Keratinocyte (primary cell): ENCODE results near the gene ABCG1. TPM values are rescaled to one million over a fixed set of nuclear protein-coding genes. Genes with fewer than 3 reads are reported as not detected.

Experiments
- DNase-seq: peaks from one replicate; pipeline ENCODE4 v3.0.0-alpha.2; 2011; ENCODE audit warnings: low read depth, missing footprints, low spot score
- FAIRE-seq: peaks from 2 replicates; lab custom pipeline; 2011; peaks lifted over from hg19 to GRCh38; lab: Jason Lieb, UNC
- H2AFZ ChIP-seq: 2 replicates; pipeline ENCODE4 v1.6.0; 2012; ENCODE audit warnings: low read length, control low read depth, inconsistent platforms; ENCODE audit not compliant: control insufficient read depth
- H3K27ac ChIP-seq: 2 replicates; pipeline ENCODE4 v1.5.1; 2011; ENCODE audit warnings: low read length; ENCODE audit not compliant: control insufficient read depth, insufficient read depth
- H3K27me3 ChIP-seq: 3 replicates; pipeline ENCODE4 v1.6.0; 2011; ENCODE audit warnings: low read length; ENCODE audit not compliant: control insufficient read depth, insufficient read depth; ENCODE audit errors: extremely low read depth
- H3K36me3 ChIP-seq, 2 experiments: 2 replicates in 1 of 2; 3 replicates in 1 of 2; pipeline ENCODE4 v1.5.1; 2011; ENCODE audit warnings: low read length in 2 of 2, mild to moderate bottlenecking in 1 of 2; ENCODE audit not compliant: control insufficient read depth in 2 of 2, insufficient read depth in 2 of 2; ENCODE audit errors: extremely low read depth in 1 of 2
- H3K4me1 ChIP-seq: 3 replicates; pipeline ENCODE4 v1.5.1; 2011; ENCODE audit warnings: low read length; ENCODE audit not compliant: control insufficient read depth, insufficient read depth; ENCODE audit errors: extremely low read depth
- H3K4me2 ChIP-seq: 3 replicates; pipeline ENCODE4 v1.6.0; 2011; ENCODE audit warnings: low read depth, low read length; ENCODE audit not compliant: control insufficient read depth, insufficient read depth; ENCODE audit errors: extremely low read depth
- H3K4me3 ChIP-seq, 3 experiments: fragments of 200-600 bp in 1 of 3; sonication (generic) in 1 of 3; 2 replicates in 2 of 3; 3 replicates in 1 of 3; pipeline ENCODE4 v1.5.1; 2011 to 2016; ENCODE audit warnings: low read length in 3 of 3, mild to moderate bottlenecking in 3 of 3, control low read depth in 2 of 3, inconsistent platforms in 1 of 3, low read depth in 1 of 3, mixed read lengths in 1 of 3, mixed run types in 1 of 3, moderate library complexity in 1 of 3; ENCODE audit not compliant: control insufficient read depth in 2 of 3, insufficient read depth in 2 of 3; ENCODE audit errors: extremely low read depth in 1 of 3
- H3K79me2 ChIP-seq: 2 replicates; pipeline ENCODE4 v1.6.0; 2012; ENCODE audit warnings: low read length; ENCODE audit not compliant: control insufficient read depth, insufficient read depth
- H3K9ac ChIP-seq: 3 replicates; pipeline ENCODE4 v1.6.0; 2011; ENCODE audit warnings: low read length; ENCODE audit not compliant: control insufficient read depth, insufficient read depth; ENCODE audit errors: extremely low read depth
- H3K9me1 ChIP-seq: 3 replicates; pipeline ENCODE4 v1.6.0; 2011; ENCODE audit warnings: low read length; ENCODE audit not compliant: control insufficient read depth, insufficient read depth; ENCODE audit errors: extremely low read depth
- H3K9me3 ChIP-seq: 2 replicates; pipeline ENCODE4 v1.5.1; 2012; ENCODE audit warnings: low read depth, low read length; ENCODE audit not compliant: control insufficient read depth
- H4K20me1 ChIP-seq: 3 replicates; pipeline ENCODE4 v1.6.0; 2011; ENCODE audit warnings: low read length; ENCODE audit not compliant: control insufficient read depth, insufficient read depth; ENCODE audit errors: extremely low read depth
- CTCF ChIP-seq, 3 experiments: IDR thresholded peaks in 1 of 3; conservative IDR thresholded peaks in 1 of 3; optimal IDR thresholded peaks in 1 of 3; 2 replicates in 2 of 3; 3 replicates in 1 of 3; pipeline versions ENCODE3 to v1.5.1; 2011; ENCODE audit warnings: low read length in 3 of 3, mild to moderate bottlenecking in 3 of 3, moderate library complexity in 2 of 3, control low read depth in 1 of 3, inconsistent platforms in 1 of 3; ENCODE audit not compliant: insufficient read depth in 2 of 3; ENCODE audit errors: extremely low read depth in 1 of 3
- EZH2 ChIP-seq: IDR thresholded peaks from one replicate; pipeline ENCODE4 v1.6.1; 2012; ENCODE audit warnings: inconsistent platforms, mild to moderate bottlenecking, low read length, moderate library complexity
- dilution Hi-C: fragments of 300-500 bp; cut with MboI; formaldehyde crosslinking; loops from one replicate; pipeline ENCODE4 v1.7.0; 2020; ENCODE audit warnings: low sequenced_read_pairs; ENCODE audit not compliant: extremely low pct_ligation_motif_present
- polyA plus RNA-seq, 5 experiments: library from polyadenylated mRNA; depleted of rRNA in 3 of 5; stranded (reverse) in 3 of 5; stranded (forward) in 1 of 5; unstranded in 1 of 5; fragments of >200 nt; gene quantifications; 1 replicate in 1 of 5; 2 replicates in 3 of 5; 3 replicates in 1 of 5; pipeline versions ENCODE4 v1.2.1 to v1.2.3, GENCODE V29; 2011 to 2012; ENCODE audit warnings: missing spikeins in 2 of 5, low read depth in 1 of 5, low replicate concordance in 1 of 5

The ABCG1 gene
- polyA plus RNA-seq, 1 donor (not counting 4 experiments of a cell fraction or from before 2014, with no cell fraction given) = 3.3 TPM

GRCh38 chr21:42297377-42297776, 78.4 kb downstream of the ABCG1 start:
- H3K4me3 ChIP-seq = no peak overlapping the region
- no peaks in the 10 kb centered on the region for H3K4me1 ChIP-seq
- H3K27ac ChIP-seq = no peak overlapping the region
- H3K4me2 ChIP-seq = no peak overlapping the region
- dilution Hi-C loops = no loop called here
- H3K36me3 ChIP-seq = no peaks in the 10 kb centered on the region
- TF ChIP-seq CTCF (optimal IDR thresholded peaks at IDR 0.05 in 1 of 3, IDR thresholded peaks at IDR 0.05 in 1 of 3, conservative IDR thresholded peaks at IDR 0.05 in 1 of 3; ENCODE audit: extremely low read depth in 1 of 3, insufficient read depth in 2 of 3, low read length in 3 of 3) = no peak
- no peak for TF ChIP-seq EZH2
- peaks cover 2% of the 10 kb centered on the region for H3K9me3 ChIP-seq
- H3K9ac ChIP-seq = no peak overlapping the region
- no peaks in the 10 kb centered on the region for H3K79me2 ChIP-seq
- H3K27me3 ChIP-seq = peaks cover 10% of the 10 kb centered on the region
- H3K9me1 ChIP-seq = no peaks in the 10 kb centered on the region
- no peak overlapping the region for H2AFZ ChIP-seq
- H4K20me1 ChIP-seq = no peaks in the 10 kb centered on the region
- FAIRE-seq = no peak
- DNase-seq = no peak

GRCh38 chr21:42298237-42298636, 79.3 kb downstream of the ABCG1 start:
- no peak for FAIRE-seq
- Histone ChIP-seq H3K9ac (no peak overlapping the region), H3K9me1 (no peaks in the 10 kb centered on the region), H3K79me2 (no peaks in the 10 kb centered on the region), H3K4me1 (no peaks in the 10 kb centered on the region), H3K27me3 (peaks cover 10% of the 10 kb centered on the region), H4K20me1 (no peaks in the 10 kb centered on the region), H3K9me3 (peaks cover 2% of the 10 kb centered on the region), H2AFZ (no peak overlapping the region), H3K36me3 (no peaks in the 10 kb centered on the region), H3K27ac (no peak overlapping the region), H3K4me2 (no peak overlapping the region), H3K4me3 (no peak overlapping the region)
- TF ChIP-seq EZH2 (no peak), CTCF (optimal IDR thresholded peaks at IDR 0.05 in 1 of 3, IDR thresholded peaks at IDR 0.05 in 1 of 3, conservative IDR thresholded peaks at IDR 0.05 in 1 of 3; ENCODE audit: extremely low read depth in 1 of 3, insufficient read depth in 2 of 3, low read length in 3 of 3) (no peak)
- dilution Hi-C loops = no loop called here
- no peak for DNase-seq
